HEK293T (cell line): ENCODE data around the gene GAB2.

Experiments
- ARNT ChIP-seq: fragments of 450-650 bp; IDR thresholded peaks from 2 replicates; pipeline ENCODE4 v1.6.1; 2017; ENCODE audit warnings: mild to moderate bottlenecking
- BHLHE40 ChIP-seq: fragments of 450-650 bp; IDR thresholded peaks from 2 replicates; pipeline ENCODE4 v1.6.1; 2016; ENCODE audit warnings: mild to moderate bottlenecking, moderate library complexity, borderline replicate concordance
- ELF4 ChIP-seq: fragments of 450-650 bp; IDR thresholded peaks from 2 replicates; pipeline ENCODE4 v1.6.1; 2017; ENCODE audit warnings: antibody characterized with exemption
- FOXA1 ChIP-seq: fragments of 450-650 bp; IDR thresholded peaks from 2 replicates; pipeline ENCODE4 v1.6.1; 2016; ENCODE audit warnings: mild to moderate bottlenecking
- FOXK2 ChIP-seq: fragments of 450-650 bp; IDR thresholded peaks from 2 replicates; pipeline ENCODE4 v1.6.1; 2016; ENCODE audit warnings: mild to moderate bottlenecking
- FOXM1 ChIP-seq: fragments of 450-650 bp; IDR thresholded peaks from 2 replicates; pipeline ENCODE4 v1.6.1; 2017; ENCODE audit warnings: mild to moderate bottlenecking, borderline replicate concordance
- NFRKB ChIP-seq: fragments of 450-650 bp; IDR thresholded peaks from 2 replicates; pipeline ENCODE4 v1.6.1; 2016; ENCODE audit warnings: mild to moderate bottlenecking, moderate library complexity
- SP1 ChIP-seq: fragments of 450-650 bp; IDR thresholded peaks from 2 replicates; pipeline ENCODE4 v1.6.1; 2017
- SUZ12 ChIP-seq: fragments of 450-650 bp; IDR thresholded peaks from 2 replicates; pipeline ENCODE4 v1.6.1; 2016; ENCODE audit warnings: mild to moderate bottlenecking
- TARDBP ChIP-seq: fragments of 450-650 bp; IDR thresholded peaks from 2 replicates; pipeline ENCODE4 v1.6.1; 2016

- TF ChIP-seq SUZ12 (no peak), FOXA1 (no peak), ELF4 (no peak), FOXM1 (no peak), SP1 (no peak), TARDBP (no peak), NFRKB (no peak), FOXK2 (no peak), BHLHE40 (no peak), ARNT (no peak)
Observed at GRCh38 chr11:78424334-78425270, 7.0 kb upstream of the GAB2 start.
